ENCODE results near the gene TMEM132E. TPM values are rescaled to one million over a fixed set of nuclear protein-coding genes. Genes with fewer than 3 reads are reported as not detected.

TMEM132E gene
- total RNA-seq, 6 experiments from 2014 or later = 0.31 to 0.56 (median 0.43) TPM

DNA sequence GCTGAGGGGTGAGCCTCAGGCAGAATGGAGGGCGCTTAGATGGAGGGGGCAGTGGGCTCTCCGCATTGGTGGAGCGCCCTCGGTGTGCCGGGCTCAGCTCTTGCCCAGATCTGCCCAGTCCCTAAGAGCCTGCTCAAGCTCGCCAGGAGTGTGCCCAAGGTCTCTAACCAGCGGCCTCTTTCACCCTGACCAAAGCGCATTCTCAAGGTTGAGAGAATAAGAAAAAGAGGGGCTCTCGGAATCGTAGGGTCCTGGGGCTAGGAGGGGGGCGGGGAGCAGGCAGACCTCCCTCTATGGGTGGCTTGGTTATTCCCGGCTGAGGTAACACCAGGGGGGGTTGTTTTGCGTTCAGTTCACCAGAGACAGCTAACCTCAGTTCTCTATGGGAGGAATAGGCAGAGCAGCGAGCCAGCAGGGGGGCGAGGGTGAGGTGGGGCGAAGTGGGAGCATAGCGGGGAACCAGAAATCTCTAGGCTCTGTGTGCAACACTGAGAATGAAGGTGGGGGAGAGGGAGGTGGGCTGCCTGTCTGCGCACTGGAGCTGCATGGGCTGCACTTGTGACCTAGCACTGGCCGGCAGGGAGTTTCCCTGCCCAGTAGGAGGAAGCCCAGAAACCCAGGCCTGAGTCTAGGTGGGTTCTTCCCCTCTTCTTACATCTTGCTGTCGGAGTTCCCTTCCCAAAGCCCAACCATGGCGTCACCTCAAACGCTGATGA lies 3.0 kb downstream of the TMEM132E start:
- DNase-seq = no peak
- whole genome bisulfite sequencing (ENCODE audit: insufficient coverage, low coverage, low lambda C conversion rate, missing lambda C conversion rate) = 6% methylated on average over 17 of the region's 22 CpGs
- Histone ChIP-seq H3K27me3 (peaks cover 6 to 16% of the 10 kb centered on the region in 2 donors), H3K4me3 (no peak overlapping the region), H3K9me3 (no peaks in the 10 kb centered on the region), H3K27ac (no peak overlapping the region), H3K36me3 (no peaks in the 10 kb centered on the region), H3K4me1 (peaks cover 0 to 21% (median 4%) of the 10 kb centered on the region in 4 donors)
- intact Hi-C loops (cut with DNase I) = no loop called here
- no peak for TF ChIP-seq POLR2A (IDR thresholded peaks at IDR 0.05)
- TF ChIP-seq CTCF (IDR thresholded peaks at IDR 0.05) = no peak
- no peak for ATAC-seq

DNA sequence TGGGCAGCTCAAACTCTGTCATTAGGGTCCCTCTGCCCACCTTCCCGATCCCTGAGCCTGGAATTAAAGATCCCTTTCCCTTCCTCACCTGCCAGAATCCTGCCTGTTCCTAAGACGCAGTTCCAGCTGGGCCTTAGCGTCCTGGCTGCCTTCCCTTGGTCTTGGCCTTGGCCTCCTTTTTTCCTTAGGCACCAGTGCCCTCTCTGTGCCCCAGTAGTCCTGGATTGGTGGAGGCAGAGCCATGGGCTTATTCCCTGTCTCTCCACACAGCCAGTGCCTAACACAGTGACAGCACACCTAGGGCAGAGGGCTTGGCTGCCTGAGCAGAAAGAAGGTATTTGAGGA lies 3.5 kb downstream of the TMEM132E start:
- Histone ChIP-seq H3K27me3 (peaks cover 6 to 16% of the 10 kb centered on the region in 2 donors), H3K9me3 (no peaks in the 10 kb centered on the region), H3K4me1 (peaks cover 0 to 21% (median 4%) of the 10 kb centered on the region in 4 donors), H3K4me3 (no peak overlapping the region), H3K27ac (no peak overlapping the region), H3K36me3 (no peaks in the 10 kb centered on the region)
- intact Hi-C loops (cut with DNase I) = no loop called here
- no peak for ATAC-seq
- WGBS (ENCODE audit: insufficient coverage, low coverage, low lambda C conversion rate, missing lambda C conversion rate) = 6% methylated on average over 3 of the region's 3 CpGs
- TF ChIP-seq POLR2A (IDR thresholded peaks at IDR 0.05) (no peak), CTCF (IDR thresholded peaks at IDR 0.05) (no peak)
- no peak for DNase-seq

DNA sequence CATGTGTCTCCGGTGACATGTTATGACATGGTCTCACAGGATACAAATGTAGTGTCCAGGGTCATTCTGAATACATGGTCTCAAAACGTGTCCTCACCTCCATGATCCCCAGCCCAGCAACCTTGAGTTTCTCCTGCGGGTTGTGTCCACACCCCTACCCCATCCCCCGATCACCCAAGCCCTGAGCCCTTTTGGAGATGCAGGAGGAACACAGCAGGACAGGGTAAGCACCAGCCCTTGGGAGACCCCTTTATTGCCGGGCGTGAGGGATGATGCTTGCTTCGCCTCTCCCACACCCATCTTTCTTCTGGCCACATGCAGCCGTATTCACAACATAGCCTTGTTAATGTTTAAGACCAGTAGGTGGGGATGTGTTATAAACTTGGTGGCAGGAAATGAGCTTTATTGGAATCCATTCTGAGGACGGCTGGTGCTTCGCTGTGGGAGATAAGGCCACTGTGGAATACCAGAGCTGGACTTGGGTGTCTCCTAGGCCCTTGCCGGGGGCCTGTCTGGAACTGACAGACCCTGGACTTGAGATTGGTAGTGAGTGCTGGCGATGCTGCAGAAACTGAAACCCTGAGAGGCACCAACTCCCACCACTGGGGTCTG lies 5.5 kb downstream of the TMEM132E start:
- ATAC-seq (peak in 3 of 4 donors; percentile 21 to 48 (median 32)), DNase-seq (no peak)
- peaks cover 6 to 14% of the 10 kb centered on the region in 2 donors for H3K27me3 ChIP-seq
- intact Hi-C loops (cut with DNase I) = no loop called here
- no peaks in the 10 kb centered on the region for H3K36me3 ChIP-seq
- 6% methylated on average over 8 of the region's 12 CpGs for WGBS (ENCODE audit: insufficient coverage, low coverage, low lambda C conversion rate, missing lambda C conversion rate)
- TF ChIP-seq CTCF (IDR thresholded peaks at IDR 0.05) = peak in 3 of 4 donors; percentile 14 to 22 (median 21)
- no peak for TF ChIP-seq POLR2A (IDR thresholded peaks at IDR 0.05)
- peaks cover 0 to 11% (median 2%) of the 10 kb centered on the region in 4 donors for H3K4me1 ChIP-seq
- H3K27ac ChIP-seq = no peak overlapping the region
- H3K4me3 ChIP-seq = no peak overlapping the region
- H3K9me3 ChIP-seq = no peaks in the 10 kb centered on the region

DNA sequence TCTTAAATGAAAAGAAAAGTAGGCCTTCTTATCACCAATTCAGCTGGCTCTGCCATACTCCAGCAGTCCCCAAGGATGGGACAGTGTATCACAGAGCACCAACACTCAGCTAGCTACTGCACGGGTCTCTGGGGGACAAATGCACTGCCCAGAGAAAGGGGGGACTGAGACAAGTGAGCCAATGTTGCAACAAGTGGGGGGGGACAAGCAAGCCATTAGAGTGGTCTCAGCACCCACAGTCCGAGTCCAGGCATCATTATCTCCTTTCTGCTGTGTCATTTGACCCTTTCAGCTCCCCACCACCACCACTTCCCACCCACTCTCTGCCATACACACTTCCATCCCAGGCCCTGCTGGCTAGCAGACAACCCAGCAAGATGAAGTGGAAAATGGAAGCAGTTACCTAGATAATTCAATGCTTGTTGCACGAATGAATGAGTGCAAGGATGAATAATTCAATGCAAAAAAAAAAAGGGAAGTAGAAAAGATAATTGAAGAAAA lies 7.0 kb downstream of the TMEM132E start:
- WGBS (ENCODE audit: insufficient coverage, low coverage, low lambda C conversion rate, missing lambda C conversion rate) = 33% methylated on average over 2 of the region's 3 CpGs
- Histone ChIP-seq H3K4me1 (no peaks in the 10 kb centered on the region), H3K9me3 (no peaks in the 10 kb centered on the region), H3K27me3 (peaks cover 0 to 6% of the 10 kb centered on the region in 2 donors), H3K36me3 (no peaks in the 10 kb centered on the region), H3K4me3 (no peak overlapping the region), H3K27ac (no peak overlapping the region)
- ATAC-seq (no peak), DNase-seq (no peak)
- intact Hi-C loops (cut with DNase I) = no loop called here
- TF ChIP-seq POLR2A (IDR thresholded peaks at IDR 0.05) (no peak), CTCF (IDR thresholded peaks at IDR 0.05) (no peak)

All from right lobe of liver (tissue), 6 donors.